Naive thymus-derived CD4-positive, alpha-beta T cell (primary cell): ENCODE results near the gene EVI5. TPM values are rescaled to one million over a fixed set of nuclear protein-coding genes. Genes with fewer than 3 reads are reported as not detected.

Experiments
- ATAC-seq: fragments of 150-1000 bp; cut with Tn5 transposase; 2 replicates; pipeline ENCODE4 v1.10.0; 2021; ENCODE audit warnings: mild to moderate bottlenecking, moderate library complexity
- CTCF ChIA-PET: fragments of 350-600 bp; sonication (Branson Sonifier 250); formaldehyde crosslinking; loops from one replicate; lab custom pipeline; 2021; ENCODE audit warnings: antibody characterized with exemption; lab: Charles Lee
- POLR2A ChIA-PET: fragments of 350-600 bp; sonication (Branson Sonifier 250); formaldehyde crosslinking; loops from one replicate; lab custom pipeline; 2021; ENCODE audit warnings: antibody characterized with exemption, inconsistent platforms; lab: Charles Lee
- DNase-seq, 9 donors: peaks; one replicate each; pipeline versions ENCODE4 v3.0.0 to v3.0.0-alpha.2; 2020 to 2022; ENCODE audit warnings: mixed read lengths in 1 of 9
- H3K27ac ChIP-seq: one replicate; pipeline ENCODE4 v1.7.0; 2013; ENCODE audit warnings: mild to moderate bottlenecking, low read depth, low read length, moderate library complexity
- H3K27me3 ChIP-seq, 2 donors: one replicate each; pipeline ENCODE4 v1.7.0; 2013; ENCODE audit warnings: low read length in 2 of 2, mild to moderate bottlenecking in 2 of 2, moderate library complexity in 2 of 2; ENCODE audit not compliant: control insufficient read depth in 2 of 2, insufficient read depth in 2 of 2
- H3K36me3 ChIP-seq, 3 experiments: 1 replicate in 2 of 3; 2 replicates in 1 of 3; pipeline ENCODE4 v1.7.0; 2013; ENCODE audit warnings: low read length in 3 of 3, mild to moderate bottlenecking in 3 of 3, moderate library complexity in 1 of 3; ENCODE audit not compliant: insufficient read depth in 3 of 3, control insufficient read depth in 2 of 3
- H3K4me1 ChIP-seq, 2 donors: one replicate each; pipeline ENCODE4 v1.7.0; 2013; ENCODE audit warnings: low read length in 2 of 2, mild to moderate bottlenecking in 2 of 2, moderate library complexity in 1 of 2; ENCODE audit not compliant: control insufficient read depth in 2 of 2, insufficient read depth in 2 of 2
- H3K4me3 ChIP-seq: 2 replicates; pipeline ENCODE4 v1.7.0; 2013; ENCODE audit warnings: mild to moderate bottlenecking, low read length
- H3K9me3 ChIP-seq, 3 experiments: 1 replicate in 2 of 3; 2 replicates in 1 of 3; pipeline ENCODE4 v1.7.0; 2013; ENCODE audit warnings: low read length in 3 of 3; ENCODE audit not compliant: control insufficient read depth in 2 of 3
- H3K27ac Mint-ChIP-seq, 9 donors: one replicate each; pipeline ENCODE4 v1.8.0; 2020 to 2022; ENCODE audit warnings: mixed read lengths in 9 of 9, mild to moderate bottlenecking in 8 of 9, moderate library complexity in 5 of 9, inconsistent platforms in 2 of 9
- H3K27me3 Mint-ChIP-seq, 5 donors: one replicate each; pipeline ENCODE4 v1.8.0; 2021 to 2022; ENCODE audit warnings: mixed read lengths in 5 of 5, mild to moderate bottlenecking in 1 of 5
- H3K36me3 Mint-ChIP-seq, 5 donors: one replicate each; pipeline ENCODE4 v1.8.0; 2020 to 2022; ENCODE audit warnings: mixed read lengths in 5 of 5, mild to moderate bottlenecking in 3 of 5, inconsistent platforms in 1 of 5
- H3K4me1 Mint-ChIP-seq, 7 donors: one replicate each; pipeline ENCODE4 v1.8.0; 2020 to 2022; ENCODE audit warnings: mixed read lengths in 7 of 7, mild to moderate bottlenecking in 3 of 7, inconsistent platforms in 1 of 7
- H3K4me3 Mint-ChIP-seq, 10 donors: one replicate each; pipeline ENCODE4 v1.8.0; 2020 to 2022; ENCODE audit warnings: mild to moderate bottlenecking in 10 of 10, mixed read lengths in 10 of 10, moderate library complexity in 6 of 10, inconsistent platforms in 2 of 10
- H3K9me3 Mint-ChIP-seq, 11 donors: one replicate each; pipeline ENCODE4 v1.8.0; 2020 to 2022; ENCODE audit warnings: mixed read lengths in 11 of 11, mild to moderate bottlenecking in 4 of 11, inconsistent platforms in 1 of 11, moderate library complexity in 1 of 11
- intact Hi-C, 2 donors: fragments of 100-400 bp; cut with micrococcal nuclease; formaldehyde crosslinking; loops; one replicate each; pipeline ENCODE4 v1.15.1; 2023
- polyA plus RNA-seq, 2 donors: library from polyadenylated mRNA; unstranded; fragments of 300-500 nt; fragmentation: Illumina TruSeq; gene quantifications; one replicate each; pipeline ENCODE4 v1.2.3, GENCODE V29; 2021
- total RNA-seq, 6 experiments: library from RNA in 5 of 6; stranded (reverse) in 5 of 6; gene quantifications; 1 replicate in 5 of 6; 2 replicates in 1 of 6; pipeline ENCODE4 v1.2.3 and lab custom pipeline; 2021 to 2026

The EVI5 gene
- total and polyA plus RNA-seq, 7 experiments from 2014 or later, result 0.20 to 12.3 (median 1.7) TPM

GRCh38 chr1:92464588-92465255 lies 320.2 kb downstream of the EVI5 start:
- no peaks in the 10 kb centered on the region for H3K27me3 Mint-ChIP-seq
- peak; percentile 46 for ATAC-seq
- no peaks in the 10 kb centered on the region for H3K9me3 ChIP-seq
- POLR2A ChIA-PET, result interaction anchor here (0.9 kb wide), 1 partner anchor 21 kb away, joined by 3 read pairs; no protein-coding TSS in a partner anchor
- peaks cover 30 to 69% (median 62%) of the 10 kb centered on the region in 7 donors for H3K4me1 Mint-ChIP-seq
- no peak overlapping the region for H3K4me3 ChIP-seq
- peak overlapping the region in 8 of 10 donors; percentile 4 to 60 (median 42) for H3K4me3 Mint-ChIP-seq
- CTCF ChIA-PET, result no interaction called here
- no peaks in the 10 kb centered on the region for H3K9me3 Mint-ChIP-seq
- intact Hi-C loops, result loop anchor here (1.0 to 5.0 kb wide), 3 partner anchors 12 to 152 kb away; no protein-coding TSS in a partner anchor
- no peaks in the 10 kb centered on the region for H3K36me3 ChIP-seq
- peaks cover 22 to 23% of the 10 kb centered on the region in 2 donors for H3K4me1 ChIP-seq
- H3K36me3 Mint-ChIP-seq, result peaks cover 0 to 24% (median 0%) of the 10 kb centered on the region in 5 donors
- no peaks in the 10 kb centered on the region for H3K27me3 ChIP-seq
- H3K27ac ChIP-seq, result no peak overlapping the region
- DNase-seq, result no peak
- peak overlapping the region in 4 of 9 donors; percentile 32 to 89 (median 70) for H3K27ac Mint-ChIP-seq

GRCh38 chr1:92461364-92462097 lies 323.4 kb downstream of the EVI5 start:
- Mint-ChIP-seq H3K4me3 (peak overlapping the region in 3 of 10 donors; percentile 8 to 49 (median 32)), H3K27ac (peak overlapping the region in 1 of 9 donors; percentile 68), H3K27me3 (no peaks in the 10 kb centered on the region), H3K4me1 (peaks cover 30 to 63% (median 57%) of the 10 kb centered on the region in 7 donors), H3K36me3 (peaks cover 0 to 19% (median 0%) of the 10 kb centered on the region in 5 donors), H3K9me3 (no peaks in the 10 kb centered on the region)
- Histone ChIP-seq H3K27ac (no peak overlapping the region), H3K9me3 (no peaks in the 10 kb centered on the region), H3K4me3 (no peak overlapping the region), H3K4me1 (peaks cover 23 to 27% of the 10 kb centered on the region in 2 donors), H3K27me3 (no peaks in the 10 kb centered on the region), H3K36me3 (no peaks in the 10 kb centered on the region)
- intact Hi-C loops, result loop anchor here in 1 of 2 donors (1.0 to 5.0 kb wide), 4 partner anchors 24 to 464 kb away; no protein-coding TSS in a partner anchor
- POLR2A ChIA-PET, result interaction anchor here (0.8 kb wide), 1 partner anchor 13 kb away, joined by 3 read pairs; no protein-coding TSS in a partner anchor
- CTCF ChIA-PET, result interaction anchor here (1.0 kb wide), 1 partner anchor 138 kb away, joined by 3 read pairs; no protein-coding TSS in a partner anchor
- no peak for DNase-seq
- ATAC-seq, result peak; percentile 18

GRCh38 chr1:92459871-92460320 lies 325.0 kb downstream of the EVI5 start:
- Mint-ChIP-seq H3K4me1 (peaks cover 23 to 48% (median 46%) of the 10 kb centered on the region in 7 donors), H3K27ac (peak overlapping the region in 4 of 9 donors; percentile 11 to 90 (median 56)), H3K27me3 (no peaks in the 10 kb centered on the region), H3K9me3 (no peaks in the 10 kb centered on the region), H3K36me3 (peaks cover 0 to 9% (median 0%) of the 10 kb centered on the region in 5 donors), H3K4me3 (peak overlapping the region; percentile 7 to 85 (median 58))
- Histone ChIP-seq H3K36me3 (no peaks in the 10 kb centered on the region), H3K4me3 (no peak overlapping the region), H3K9me3 (no peaks in the 10 kb centered on the region), H3K27me3 (no peaks in the 10 kb centered on the region), H3K4me1 (peaks cover 12 to 26% of the 10 kb centered on the region in 2 donors), H3K27ac (no peak overlapping the region)
- ChIA-PET CTCF (interaction anchor here (0.6 kb wide), 1 partner anchor 30 kb away, joined by 3 read pairs; no protein-coding TSS in a partner anchor), POLR2A (no interaction called here)
- DNase-seq, result no peak
- intact Hi-C loops, result loop anchor here (2.0 to 5.0 kb wide), 3 partner anchors 13 to 148 kb away; no protein-coding TSS in a partner anchor
- ATAC-seq, result peak; percentile 65

Other genes with a start within 250 kb of the EVI5 start
- gene RPL5, start 46.9 kb upstream of the EVI5 start, total RNA-seq, result 1,000 to 10,000 TPM in 4 of 5 experiments, 100 to 1,000 TPM in 1; 764 to 1,693 (median 1,596) TPM
- 1,000 to 10,000 TPM; 3,012 to 3,358 TPM for gene RPL5, start 46.9 kb upstream of the EVI5 start, polyA plus RNA-seq
- 10 to 100 TPM in 4 of 5 experiments, 1 to 10 TPM in 1; 9.9 to 15.8 (median 14.9) TPM for gene DIPK1A, start 176.4 kb upstream of the EVI5 start, total RNA-seq
- gene DIPK1A, start 176.4 kb upstream of the EVI5 start, polyA plus RNA-seq, result 10 to 100 TPM; 17.3 to 21.9 TPM